Neural crest cell (in vitro differentiated cells): ENCODE measurements around the gene PLXNA2. TPM values are rescaled to one million over a fixed set of nuclear protein-coding genes. Genes with fewer than 3 reads are reported as not detected.
A peak's percentile ranks its signal among the peaks of the same experiment; 100 is the strongest.

Experiments used
- DNase-seq: peaks from one replicate; pipeline ENCODE4 v3.0.0; 2021; ENCODE audit warnings: low read depth, mixed read lengths, low spot score
- H3K27ac Mint-ChIP-seq: one replicate; pipeline ENCODE4 v1.8.0; 2021; ENCODE audit warnings: mild to moderate bottlenecking, mixed read lengths; ENCODE audit not compliant: unreplicated experiment
- H3K27me3 Mint-ChIP-seq: 2 replicates; pipeline ENCODE4 v1.8.0; 2021; ENCODE audit warnings: low read depth, mild to moderate bottlenecking, mixed read lengths
- H3K36me3 Mint-ChIP-seq: 2 replicates; pipeline ENCODE4 v1.8.0; 2021; ENCODE audit warnings: low read depth, mild to moderate bottlenecking, mixed read lengths
- H3K4me1 Mint-ChIP-seq: 2 replicates; pipeline ENCODE4 v1.8.0; 2021; ENCODE audit warnings: mixed read lengths
- H3K4me3 Mint-ChIP-seq: one replicate; pipeline ENCODE4 v1.8.0; 2021; ENCODE audit warnings: mild to moderate bottlenecking, mixed read lengths
- H3K9me3 Mint-ChIP-seq: 2 replicates; pipeline ENCODE4 v1.8.0; 2021; ENCODE audit warnings: mixed read lengths
- CTCF ChIP-seq: fragments of 200-600 bp; sonication (generic); conservative IDR thresholded peaks from 2 replicates; pipeline ENCODE4 v1.5.0; 2021; ENCODE audit warnings: antibody characterized with exemption, mild to moderate bottlenecking
- total RNA-seq: library from RNA; stranded (reverse); gene quantifications from 2 replicates; pipeline ENCODE4 v1.2.1, GENCODE V29; 2021

Gene PLXNA2
- total RNA-seq, 1 donor from 2014 or later, result 37.7 TPM

- no peak overlapping the region for H3K4me3 Mint-ChIP-seq
- H3K27me3 Mint-ChIP-seq, result peaks cover 7% of the 10 kb centered on the region
- DNase-seq, result no peak
- peaks cover 24% of the 10 kb centered on the region for H3K4me1 Mint-ChIP-seq
- H3K9me3 Mint-ChIP-seq, result no peaks in the 10 kb centered on the region
- H3K27ac Mint-ChIP-seq, result no peak overlapping the region
- H3K36me3 Mint-ChIP-seq, result no peaks in the 10 kb centered on the region
- TF ChIP-seq CTCF, result no peak
These were observed 115.1 kb downstream of the PLXNA2 start for GRCh38 chr1:208129060-208129459.

GRCh38 chr1:208127792-208128529 lies 116.2 kb downstream of the PLXNA2 start:
- Mint-ChIP-seq H3K27ac (peak overlapping the region; percentile 94), H3K4me1 (peaks cover 24% of the 10 kb centered on the region), H3K9me3 (no peaks in the 10 kb centered on the region), H3K4me3 (no peak overlapping the region), H3K27me3 (peaks cover 7% of the 10 kb centered on the region), H3K36me3 (no peaks in the 10 kb centered on the region)
- no peak for DNase-seq
- no peak for TF ChIP-seq CTCF

- H3K27ac Mint-ChIP-seq, result no peak overlapping the region
- H3K9me3 Mint-ChIP-seq, result no peaks in the 10 kb centered on the region
- no peak overlapping the region for H3K4me3 Mint-ChIP-seq
- no peak for DNase-seq
- H3K27me3 Mint-ChIP-seq, result peaks cover 7% of the 10 kb centered on the region
- no peak for TF ChIP-seq CTCF
- no peaks in the 10 kb centered on the region for H3K36me3 Mint-ChIP-seq
- peaks cover 22% of the 10 kb centered on the region for H3K4me1 Mint-ChIP-seq
These were observed 116.9 kb downstream of the PLXNA2 start for GRCh38 chr1:208127284-208127683.

- Mint-ChIP-seq H3K4me1 (peaks cover 12% of the 10 kb centered on the region), H3K4me3 (no peak overlapping the region), H3K9me3 (no peaks in the 10 kb centered on the region), H3K27ac (no peak overlapping the region), H3K27me3 (peaks cover 4% of the 10 kb centered on the region), H3K36me3 (no peaks in the 10 kb centered on the region)
- no peak for DNase-seq
- TF ChIP-seq CTCF, result no peak
These were observed 118.1 kb downstream of the PLXNA2 start for GRCh38 chr1:208126108-208126507.

- no peak for DNase-seq
- no peaks in the 10 kb centered on the region for H3K27me3 Mint-ChIP-seq
- no peaks in the 10 kb centered on the region for H3K9me3 Mint-ChIP-seq
- H3K4me3 Mint-ChIP-seq, result no peak overlapping the region
- H3K36me3 Mint-ChIP-seq, result no peaks in the 10 kb centered on the region
- H3K27ac Mint-ChIP-seq, result no peak overlapping the region
- TF ChIP-seq CTCF, result no peak
- H3K4me1 Mint-ChIP-seq, result peaks cover 8% of the 10 kb centered on the region
These were observed 121.4 kb downstream of the PLXNA2 start for GRCh38 chr1:208122612-208123358.
